Measurements from ENCODE around the gene FADS6. TPM values are rescaled to one million over a fixed set of nuclear protein-coding genes. Genes with fewer than 3 reads are reported as not detected.

The FADS6 gene
- polyA plus RNA-seq, 1 experiment: not detected

DNA sequence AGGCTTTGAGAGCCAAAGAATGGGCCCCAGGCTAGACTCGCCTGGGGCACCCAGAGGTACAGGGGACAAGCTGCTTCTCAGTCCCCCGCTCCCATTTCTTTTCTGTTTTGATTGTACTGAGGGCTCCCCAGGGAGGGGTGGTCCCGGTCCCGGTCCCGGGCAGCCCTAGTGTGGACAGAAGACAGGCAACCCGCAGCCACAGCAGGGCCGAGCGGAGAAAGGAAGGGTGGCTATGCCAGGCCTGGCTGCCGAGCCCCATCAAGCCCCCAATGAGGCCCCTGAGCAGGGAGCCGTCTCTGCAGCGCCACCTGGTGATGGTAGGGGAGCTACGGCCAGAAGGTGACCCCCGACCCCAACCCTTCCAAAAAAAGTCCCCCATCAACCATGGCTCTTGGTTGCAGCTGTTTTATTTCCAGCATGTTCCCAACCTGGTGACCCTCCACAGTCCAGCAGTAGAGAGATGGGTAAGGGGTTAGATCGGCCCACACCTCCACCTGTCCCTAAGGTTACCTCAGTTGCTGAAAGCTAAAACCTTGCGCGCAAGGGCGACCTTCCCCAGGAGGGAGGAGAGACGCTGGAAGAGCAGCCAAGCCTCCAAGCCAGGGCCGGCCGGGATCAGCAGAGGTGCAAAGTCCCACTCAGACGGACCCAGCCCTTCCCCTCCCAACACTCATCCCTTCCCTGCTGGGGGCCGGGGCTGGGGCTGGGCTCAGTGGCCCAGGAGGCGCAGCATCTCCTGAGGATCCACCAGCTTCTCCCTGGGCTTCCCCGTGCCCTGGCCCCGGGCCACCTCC is 31.1 kb downstream of the FADS6 start:
- H3K36me3 ChIP-seq (ENCODE audit: control insufficient read depth, insufficient read depth, low read length): peaks cover 15% of the 10 kb centered on the region
- peaks cover 35% of the 10 kb centered on the region for H3K27me3 ChIP-seq (ENCODE audit: control insufficient read depth, insufficient read depth, low read length)
- no peak for DNase-seq (ENCODE audit: low read depth)
- ChIA-PET POLR2A (no interaction called here), CTCF (interaction anchor here (0.8 to 17.3 kb wide), 28 partner anchors 9 to 206 kb away, joined by 3 to 297 read pairs (median 4); partner anchors contain the start of genes FDXR and NAT9)
- no peak overlapping the region for H3K4me3 ChIP-seq (ENCODE audit: low read depth, low read length)
- peak; percentile 77 for TF ChIP-seq CTCF (IDR thresholded peaks at IDR 0.05; ENCODE audit: insufficient read depth, low read depth, low read length)

DNA sequence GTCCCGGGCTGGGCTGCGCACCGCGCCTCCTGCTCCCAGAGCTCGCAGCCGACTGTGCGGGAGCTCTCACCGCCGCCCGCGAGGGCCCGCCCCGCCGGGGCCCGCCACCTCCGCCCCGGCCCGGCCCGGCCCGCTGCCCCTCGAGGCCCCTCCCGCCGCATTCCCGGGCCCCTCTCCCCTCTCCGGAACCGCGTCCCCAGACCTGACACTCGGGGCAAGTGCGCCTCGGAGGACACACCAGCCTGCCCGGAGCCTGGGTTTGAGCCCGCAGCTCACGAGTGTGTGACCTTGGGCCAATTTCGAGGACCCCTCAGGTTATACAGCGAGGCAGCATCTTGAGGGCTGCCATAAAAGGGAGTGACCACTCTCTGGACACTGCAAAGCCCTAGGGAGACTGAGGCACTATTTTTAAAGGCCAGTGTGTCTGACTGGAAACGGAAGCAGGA is 31.7 kb downstream of the FADS6 start:
- no peak for DNase-seq (ENCODE audit: low read depth)
- Histone ChIP-seq H3K4me3 (ENCODE audit: low read depth, low read length) (no peak overlapping the region), H3K36me3 (ENCODE audit: control insufficient read depth, insufficient read depth, low read length) (peaks cover 15% of the 10 kb centered on the region), H3K27me3 (ENCODE audit: control insufficient read depth, insufficient read depth, low read length) (peaks cover 40% of the 10 kb centered on the region)
- CTCF ChIA-PET: interaction anchor here (1.1 to 17.3 kb wide), 24 partner anchors 9 to 205 kb away, joined by 3 to 297 read pairs (median 5); partner anchors contain the start of genes FDXR and NAT9
- no peak for TF ChIP-seq CTCF (IDR thresholded peaks at IDR 0.05; ENCODE audit: insufficient read depth, low read depth, low read length)
- POLR2A ChIA-PET: no interaction called here

- TF ChIP-seq CTCF (IDR thresholded peaks at IDR 0.05; ENCODE audit: insufficient read depth, low read depth, low read length): no peak
- no peak for DNase-seq (ENCODE audit: low read depth)
- peaks cover 12% of the 10 kb centered on the region for H3K36me3 ChIP-seq (ENCODE audit: control insufficient read depth, insufficient read depth, low read length)
- peaks cover 41% of the 10 kb centered on the region for H3K27me3 ChIP-seq (ENCODE audit: control insufficient read depth, insufficient read depth, low read length)
- ChIA-PET CTCF (interaction anchor here (1.1 to 17.3 kb wide), 16 partner anchors 10 to 204 kb away, joined by 3 to 297 read pairs (median 7); partner anchors contain the start of gene NAT9), POLR2A (no interaction called here)
- no peak overlapping the region for H3K4me3 ChIP-seq (ENCODE audit: low read depth, low read length)
Observed at GRCh38 chr17:74860872-74861661, 32.4 kb downstream of the FADS6 start.

DNA sequence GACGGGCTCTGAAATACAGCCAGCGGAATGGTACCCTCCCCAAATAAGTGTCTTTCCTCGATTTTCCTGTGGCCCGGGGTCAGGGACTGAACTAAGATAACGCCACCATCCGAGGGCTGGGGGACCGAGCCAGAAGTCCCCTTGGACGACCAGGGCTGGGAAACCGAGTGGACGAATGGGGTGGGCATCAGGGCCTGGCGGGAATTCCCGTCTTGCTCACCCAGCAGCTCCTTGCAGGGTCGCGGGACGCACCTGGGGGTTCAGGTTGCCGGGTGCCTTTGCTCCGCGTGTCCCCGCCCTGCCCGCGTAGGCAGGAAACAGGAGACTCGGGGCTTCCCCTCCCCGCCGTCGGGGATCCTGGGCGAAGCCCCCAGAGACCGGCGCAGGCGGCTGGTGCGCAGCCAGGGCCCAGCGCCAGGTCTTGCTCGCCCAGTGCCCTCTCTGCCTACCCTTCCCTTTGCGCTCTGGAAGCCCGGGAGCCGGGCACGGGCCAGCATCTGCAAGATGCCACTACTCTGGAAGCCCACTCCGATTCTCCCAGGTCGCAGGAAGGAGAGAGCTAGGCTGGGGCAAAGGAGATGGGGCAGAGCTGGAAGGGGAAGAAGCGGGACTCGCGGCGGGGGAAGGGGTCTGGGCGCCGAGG is 33.1 kb downstream of the FADS6 start:
- CTCF ChIA-PET: interaction anchor here (0.6 to 17.3 kb wide), 9 partner anchors 15 to 151 kb away, joined by 3 to 297 read pairs (median 5); no protein-coding TSS in a partner anchor
- no peak for DNase-seq (ENCODE audit: low read depth)
- Histone ChIP-seq H3K36me3 (ENCODE audit: control insufficient read depth, insufficient read depth, low read length) (peaks cover 9% of the 10 kb centered on the region), H3K27me3 (ENCODE audit: control insufficient read depth, insufficient read depth, low read length) (peaks cover 46% of the 10 kb centered on the region), H3K4me3 (ENCODE audit: low read depth, low read length) (no peak overlapping the region)
- POLR2A ChIA-PET: no interaction called here
- TF ChIP-seq CTCF (IDR thresholded peaks at IDR 0.05; ENCODE audit: insufficient read depth, low read depth, low read length): 0 out of 2 replicates have a peak, but pooled peaks have one; percentile 1
